ENCODE data around the gene ZMYM5. TPM values are rescaled to one million over a fixed set of nuclear protein-coding genes. Genes with fewer than 3 reads are reported as not detected.
A peak's percentile ranks its signal among the peaks of the same experiment; 100 is the strongest.

The ZMYM5 gene
- total and polyA plus RNA-seq, 9 of the 15 experiments (the other 6 are each of a cell fraction or from before 2014, with no cell fraction given): 5.4 to 11.9 (median 7.8) TPM

- TF ChIP-seq ZNF3 (CRISPR knock-in tag; IDR thresholded peaks at IDR 0.05) (no peak), PHB (CRISPR knock-in tag; IDR thresholded peaks at IDR 0.05) (no peak), CREB3 (tag; conservative IDR thresholded peaks at IDR 0.05; ENCODE audit: low read depth) (no peak), HDAC6 (IDR thresholded peaks at IDR 0.05; ENCODE audit: low read depth, low read length) (no peak), HNRNPH1 (optimal IDR thresholded peaks at IDR 0.05; ENCODE audit: low read depth, low read length) (no peak), TARDBP (IDR thresholded peaks at IDR 0.05) (no peak), PPARD (CRISPR knock-in tag; IDR thresholded peaks at IDR 0.05) (no peak), TAF7 (tag; IDR thresholded peaks at IDR 0.05) (no peak), THRAP3 (IDR thresholded peaks at IDR 0.05; ENCODE audit: borderline replicate concordance) (no peak), PHF20 (IDR thresholded peaks at IDR 0.05; ENCODE audit: partially characterized antibody) (no peak), NFXL1 (CRISPR knock-in tag; IDR thresholded peaks at IDR 0.05) (no peak), MEF2D (tag; conservative IDR thresholded peaks at IDR 0.05; ENCODE audit: low read depth) (no peak), MBD2 (IDR thresholded peaks at IDR 0.05; ENCODE audit: borderline replicate concordance, low read depth) (peak; percentile 96), ZNF507 (tag; conservative IDR thresholded peaks at IDR 0.05) (no peak), PTTG1 (tag; IDR thresholded peaks at IDR 0.05; ENCODE audit: low read depth) (no peak), ZNF140 (CRISPR knock-in tag; IDR thresholded peaks at IDR 0.05) (no peak), TCF3 (CRISPR knock-in tag; IDR thresholded peaks at IDR 0.05) (no peak), ELF4 (CRISPR knock-in tag; IDR thresholded peaks at IDR 0.05) (no peak), XRCC4 (IDR thresholded peaks at IDR 0.05; ENCODE audit: extremely low read depth, insufficient read depth, insufficient read length) (no peak), TFAP4 (CRISPR knock-in tag; IDR thresholded peaks at IDR 0.05; ENCODE audit: borderline replicate concordance) (peak; percentile 33; the same call in 1 of the 2 replicates), SAFB2 (IDR thresholded peaks at IDR 0.05; ENCODE audit: borderline replicate concordance, low read depth, low read length, severe bottlenecking) (no peak), TCF7 (IDR thresholded peaks at IDR 0.05; ENCODE audit: borderline replicate concordance) (no peak), POLR2AphosphoS5 (IDR thresholded peaks at IDR 0.05; ENCODE audit: control insufficient read depth, insufficient read depth, low read depth, low read length) (peak; percentile 35; the same call in 1 of the 2 replicates)
- TF ChIP-seq, protein P1, sequence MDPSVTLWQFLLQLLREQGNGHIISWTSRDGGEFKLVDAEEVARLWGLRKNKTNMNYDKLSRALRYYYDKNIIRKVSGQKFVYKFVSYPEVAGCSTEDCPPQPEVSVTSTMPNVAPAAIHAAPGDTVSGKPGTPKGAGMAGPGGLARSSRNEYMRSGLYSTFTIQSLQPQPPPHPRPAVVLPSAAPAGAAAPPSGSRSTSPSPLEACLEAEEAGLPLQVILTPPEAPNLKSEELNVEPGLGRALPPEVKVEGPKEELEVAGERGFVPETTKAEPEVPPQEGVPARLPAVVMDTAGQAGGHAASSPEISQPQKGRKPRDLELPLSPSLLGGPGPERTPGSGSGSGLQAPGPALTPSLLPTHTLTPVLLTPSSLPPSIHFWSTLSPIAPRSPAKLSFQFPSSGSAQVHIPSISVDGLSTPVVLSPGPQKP (CRISPR knock-in tag; IDR thresholded peaks at IDR 0.05): no peak
- TF ChIP-seq, protein P2, sequence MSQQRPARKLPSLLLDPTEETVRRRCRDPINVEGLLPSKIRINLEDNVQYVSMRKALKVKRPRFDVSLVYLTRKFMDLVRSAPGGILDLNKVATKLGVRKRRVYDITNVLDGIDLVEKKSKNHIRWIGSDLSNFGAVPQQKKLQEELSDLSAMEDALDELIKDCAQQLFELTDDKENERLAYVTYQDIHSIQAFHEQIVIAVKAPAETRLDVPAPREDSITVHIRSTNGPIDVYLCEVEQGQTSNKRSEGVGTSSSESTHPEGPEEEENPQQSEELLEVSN (IDR thresholded peaks at IDR 0.05; ENCODE audit: borderline replicate concordance in 1 of 2, extremely low read depth in 1 of 2, insufficient read depth in 1 of 2, insufficient read length in 1 of 2, low read depth in 1 of 2, low read length in 1 of 2, poor library complexity in 1 of 2, severe bottlenecking in 1 of 2): peak; percentile 42 to 75
These were observed at the start of gene ZMYM5 (continued) for GRCh38 chr13:19863323-19864023.
